Activated CD8-positive, alpha-beta memory T cell treated with anti-CD3 and anti-CD28 coated beads, Interleukin-2, amount 50 U/mL, for 1 hour (primary cell): Measurements from ENCODE around the gene SYN1.
"Not testable (repeated sequence)": the region's sequence is repeated elsewhere in the genome, so short reads cannot be mapped to it uniquely, and the experiment has no call there.

Experiments used
- DNase-seq: peaks from one replicate; pipeline ENCODE4 v3.0.0-alpha.2; 2020; ENCODE audit errors: extremely low read depth

Gene SYN1

DNA sequence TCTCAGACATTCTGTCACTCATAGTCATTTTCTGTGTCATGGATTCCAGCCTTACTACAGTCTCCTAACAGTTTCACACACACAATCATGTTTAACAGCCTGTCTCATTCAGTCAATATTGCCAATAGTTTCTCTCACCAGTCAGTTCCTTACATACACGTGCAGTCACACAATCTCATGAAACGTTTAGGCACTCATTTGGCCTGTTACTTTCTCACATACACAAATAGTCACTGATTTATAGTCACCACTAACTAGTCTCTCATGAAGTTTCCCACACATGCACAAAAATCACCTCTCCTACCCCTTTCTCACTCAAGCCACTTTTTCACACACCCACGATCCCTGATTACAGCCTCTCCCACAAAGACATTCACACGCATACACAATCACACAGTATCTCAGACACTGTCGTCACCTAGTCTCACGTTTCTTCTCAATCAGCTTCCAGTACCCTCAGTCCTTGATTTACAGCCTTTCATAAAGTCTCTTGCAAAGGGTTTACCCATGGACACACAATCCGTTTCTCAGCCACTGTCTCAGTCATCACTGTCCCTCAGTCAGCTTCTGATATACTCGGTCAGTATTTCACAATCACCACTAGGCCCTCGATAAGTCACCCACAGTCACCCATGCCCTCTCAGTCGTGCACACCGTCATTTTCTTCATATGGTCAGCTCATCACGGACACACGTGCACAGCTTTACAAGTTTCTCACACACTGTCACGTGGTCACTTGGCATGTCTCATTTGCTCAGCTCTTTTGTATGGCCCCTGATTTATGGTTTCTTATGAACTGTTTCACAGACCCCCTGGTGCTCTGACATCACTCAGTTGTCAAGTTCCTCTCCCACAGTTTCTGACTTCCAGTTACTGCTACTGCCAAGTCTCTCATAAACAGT is 14.3 kb upstream of the SYN1 start:
- DNase-seq: no peak

DNA sequence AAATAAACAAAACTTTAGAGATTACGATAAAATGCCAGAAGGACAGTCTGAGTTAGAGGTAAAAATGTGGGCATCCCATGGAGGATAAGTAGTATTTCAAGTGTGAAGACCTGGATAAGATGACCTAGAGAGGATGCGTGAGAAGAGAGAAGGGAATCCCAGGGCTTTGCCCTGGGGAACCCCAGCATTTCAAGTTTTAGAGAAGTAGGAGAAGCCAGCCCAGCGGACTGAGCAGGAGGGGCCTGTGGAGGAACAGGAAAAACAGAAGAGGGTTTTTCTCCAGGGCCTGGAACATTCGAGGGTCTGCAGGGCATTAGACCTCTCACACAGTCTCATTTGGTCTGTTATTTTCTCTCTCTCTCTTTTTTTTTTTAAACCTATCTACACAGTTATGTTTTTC is 13.0 kb upstream of the SYN1 start:
- no peak for DNase-seq

DNA sequence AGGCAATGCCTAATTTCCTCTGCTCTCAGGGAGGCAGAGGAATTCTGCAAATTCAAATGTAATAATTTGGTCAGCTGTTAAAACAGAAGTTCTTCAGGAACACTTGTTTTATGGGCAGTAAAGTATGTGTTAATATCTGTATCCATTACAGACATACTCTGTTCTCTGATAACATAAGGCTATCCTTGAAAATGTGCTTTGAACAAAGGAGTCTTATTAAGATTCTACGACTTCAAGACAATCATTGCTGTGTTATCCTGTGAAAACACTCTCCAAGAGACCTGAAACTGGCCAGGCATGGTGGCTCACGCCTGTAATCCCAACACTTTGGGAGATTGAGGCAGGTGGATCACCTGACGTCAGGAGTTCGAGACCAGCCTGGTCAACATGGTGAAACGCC is 12.0 kb upstream of the SYN1 start:
- no peak for DNase-seq

DNA sequence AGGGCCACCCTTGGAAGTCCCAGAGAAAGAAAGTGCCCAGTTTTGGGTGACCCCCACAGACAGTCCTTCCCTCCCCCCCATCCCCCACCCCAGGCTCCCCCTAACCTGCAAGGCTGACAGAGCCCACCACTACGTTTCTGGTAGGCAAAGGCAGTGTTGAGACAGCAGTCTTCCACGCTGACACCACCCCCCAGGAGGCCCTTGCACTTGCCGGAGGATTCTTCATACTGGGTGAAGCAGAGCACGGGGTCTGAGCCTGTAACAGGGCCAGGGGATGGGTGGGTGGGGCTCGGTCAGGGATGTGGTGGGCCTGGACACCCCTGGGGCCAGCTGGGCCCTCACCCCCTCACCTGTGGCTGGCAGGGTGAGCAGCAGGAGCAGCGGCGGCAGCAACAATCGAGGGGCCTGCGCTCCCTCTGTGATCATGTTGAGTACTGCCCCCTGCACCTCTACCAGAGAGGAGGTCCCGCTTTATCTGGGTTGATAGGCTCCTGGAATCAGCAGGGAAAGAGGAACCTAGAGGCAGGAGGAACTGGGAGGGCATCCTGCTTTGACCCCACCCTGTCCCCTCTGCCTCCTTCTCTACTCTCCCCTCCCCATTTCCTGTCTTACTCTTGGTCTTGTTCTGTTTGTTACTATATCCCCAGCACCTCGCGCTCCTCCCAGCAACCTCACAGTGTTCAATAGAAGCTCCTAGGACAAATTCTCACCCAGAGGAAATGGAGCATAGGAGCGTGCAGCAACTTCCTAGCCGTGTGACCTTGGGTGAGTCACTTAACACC is 10.0 kb upstream of the SYN1 start, which contains the start of gene CFP:
TSS of gene CFP (minus strand) at position 512 of the 782 bp plus-strand sequence. CDS start at position 426, 86 bp downstream.
- no peak for DNase-seq

DNA sequence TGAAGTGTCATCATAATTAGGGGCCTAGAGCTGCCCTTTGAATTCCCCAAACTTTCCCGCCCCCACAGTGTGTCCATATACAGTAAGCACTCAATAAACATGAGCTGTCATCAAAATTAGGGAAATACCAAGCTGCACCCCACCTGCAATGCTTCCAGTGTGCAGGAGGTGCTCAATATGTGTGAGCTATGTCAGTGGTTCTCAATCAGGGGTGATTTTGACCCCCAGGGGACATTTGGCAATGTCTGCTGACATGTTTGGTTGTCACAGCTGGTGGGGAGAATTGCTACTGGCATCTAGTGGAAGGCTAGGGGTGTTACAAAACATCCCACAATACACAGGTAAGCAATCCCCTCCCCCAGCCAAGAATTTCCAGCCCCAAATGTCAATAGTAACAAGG is 9.3 kb upstream of the SYN1 start:
- DNase-seq: no peak

DNA sequence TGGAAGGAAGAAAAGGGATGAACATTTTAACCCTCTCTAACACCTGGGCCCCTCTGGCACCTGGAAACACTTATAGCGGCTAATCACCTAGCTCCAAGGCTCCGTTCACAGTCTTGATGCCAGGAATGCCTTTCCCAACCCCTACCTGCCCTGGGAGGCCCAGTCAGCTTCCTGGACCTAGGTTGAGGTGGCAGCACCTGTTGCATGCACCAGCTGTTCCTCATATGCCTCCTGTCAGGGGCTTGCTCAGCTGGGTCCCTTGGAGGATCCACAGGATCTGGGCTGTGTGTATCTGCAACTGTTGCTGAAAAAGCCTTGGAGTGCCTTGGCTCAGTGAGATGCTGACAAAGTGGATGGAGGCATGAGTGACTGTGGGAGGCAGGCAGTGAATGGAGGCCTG is 5.7 kb upstream of the SYN1 start:
- no peak for DNase-seq

DNA sequence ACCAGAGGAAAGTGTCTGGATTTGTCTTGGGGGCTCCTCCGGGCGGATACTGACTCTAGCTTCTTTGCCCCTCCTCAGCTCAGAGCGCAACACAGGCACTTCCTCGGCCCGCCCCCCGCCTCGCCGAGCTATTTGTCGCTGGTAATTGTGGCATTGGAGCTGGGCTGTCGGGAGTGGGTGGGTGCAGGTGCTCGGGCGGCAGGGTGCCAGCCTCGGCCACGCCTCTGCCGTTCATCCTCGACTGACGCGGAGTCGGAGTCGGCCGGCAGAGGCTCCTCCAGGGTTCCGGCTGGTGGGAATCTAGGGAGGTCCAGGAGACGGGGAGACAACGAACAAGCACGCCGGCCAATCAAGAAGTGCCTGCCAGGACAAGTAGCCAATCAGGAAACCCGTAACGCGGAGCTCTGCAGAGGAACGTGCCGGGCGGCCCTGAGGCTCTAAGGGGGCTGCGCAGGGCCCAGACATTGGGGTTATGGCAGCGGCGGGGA is 3.9 kb upstream of the SYN1 start:
- peak; percentile 23 for DNase-seq

DNA sequence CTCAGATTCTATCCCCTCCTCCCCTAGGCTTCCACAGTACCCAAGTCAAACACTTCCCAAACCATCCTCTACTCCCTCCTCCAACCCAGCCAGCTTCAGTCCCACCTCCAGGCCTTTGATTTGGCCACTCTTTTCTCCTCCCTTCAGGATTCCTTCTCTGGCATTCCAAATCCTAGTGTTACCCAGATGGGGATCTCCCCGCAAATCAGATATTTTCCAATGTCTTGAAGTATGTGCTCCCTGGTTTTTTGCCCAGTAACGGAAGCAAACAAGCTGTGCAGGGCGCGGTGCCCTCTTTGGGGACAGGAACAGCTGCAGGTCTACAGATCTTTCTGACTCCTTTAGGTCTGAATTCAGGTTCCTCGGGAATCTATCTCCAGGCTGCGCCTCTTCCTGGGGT is 2.2 kb upstream of the SYN1 start:
- DNase-seq: no peak

DNA sequence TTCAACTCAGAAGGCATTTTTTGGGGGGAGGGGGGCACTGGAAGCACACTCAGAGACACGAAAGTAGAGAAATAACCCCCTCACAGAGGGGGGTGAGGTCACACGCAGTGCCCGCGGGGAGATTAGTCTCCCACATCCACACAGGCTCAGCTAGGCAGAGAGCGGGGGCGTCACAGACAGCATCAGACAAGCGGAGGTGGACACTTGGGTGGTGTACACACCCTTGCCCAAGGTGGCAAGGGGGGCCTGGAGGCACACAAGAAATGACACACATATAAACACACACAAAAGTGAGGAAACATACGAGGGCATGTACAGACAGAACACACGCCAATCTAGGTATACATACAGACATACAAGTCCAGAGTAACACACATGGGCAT is 637 bp upstream of the SYN1 start:
- no peak for DNase-seq

DNA sequence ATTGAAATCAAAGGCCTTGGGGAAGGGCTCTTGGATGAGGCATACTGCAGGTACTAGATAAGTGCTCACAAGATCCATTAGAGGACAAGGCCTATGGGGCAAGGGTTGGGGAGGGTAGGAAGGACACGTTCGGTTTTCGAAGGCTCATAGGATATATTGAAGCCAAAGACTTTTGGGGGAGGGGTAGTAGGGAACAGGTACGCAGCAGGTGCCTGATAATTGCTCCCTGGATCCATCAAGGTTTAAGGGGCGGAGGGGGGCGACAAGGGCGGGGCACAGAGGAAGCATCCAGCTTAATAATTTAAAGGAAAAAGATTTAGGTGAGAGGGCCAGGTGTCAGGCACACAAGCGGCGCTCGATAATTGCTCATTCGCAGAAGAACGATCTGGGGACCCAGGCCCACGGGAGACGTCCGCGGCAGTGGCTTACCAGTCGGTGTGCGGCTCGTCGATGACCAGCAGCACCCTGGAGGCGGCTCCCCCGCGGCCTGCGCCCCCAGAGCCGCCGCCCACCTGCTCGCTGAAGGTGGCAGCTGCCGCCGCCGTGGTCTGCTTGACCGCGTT is 653 bp downstream of the SYN1 start:
- no peak for DNase-seq

DNA sequence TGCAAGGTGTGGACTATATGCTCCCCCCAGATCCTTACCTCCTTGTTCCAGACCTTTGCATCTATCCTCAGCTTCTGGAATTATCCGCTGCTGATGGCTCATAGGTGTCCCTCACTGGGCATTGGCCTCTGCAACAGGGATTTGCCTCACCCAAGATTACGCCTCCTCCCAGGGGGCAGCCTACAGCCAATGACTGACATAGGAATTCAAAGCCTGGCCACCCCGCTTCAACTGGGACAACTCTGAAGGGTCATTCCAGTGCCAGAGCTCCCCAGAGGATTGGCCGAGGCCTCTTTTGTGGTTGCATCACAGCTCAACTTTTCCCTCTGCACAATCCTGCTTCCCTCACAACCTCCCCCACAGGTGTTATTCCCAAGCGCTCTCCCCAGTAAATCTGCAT is 5.0 kb downstream of the SYN1 start:
- no peak for DNase-seq

DNA sequence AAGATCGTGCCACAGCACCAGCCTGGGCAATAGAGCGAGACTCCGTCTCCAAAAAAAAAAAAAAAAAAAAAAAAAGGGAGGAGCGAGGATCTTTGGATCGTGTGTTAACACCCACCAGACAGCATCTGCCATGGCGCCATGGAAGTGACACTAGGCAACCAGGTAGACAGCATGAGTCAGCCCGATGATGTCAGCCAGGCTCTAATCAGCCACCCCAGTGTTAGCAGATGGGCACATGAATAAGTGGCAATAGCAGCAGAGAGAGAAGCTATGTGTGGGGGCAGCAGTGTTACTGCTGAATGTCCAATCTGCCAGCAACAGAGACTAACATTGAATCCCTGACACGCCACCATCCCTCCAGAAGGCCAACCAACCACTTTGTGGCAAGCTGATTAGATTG is 6.6 kb downstream of the SYN1 start:
- DNase-seq: no peak

DNA sequence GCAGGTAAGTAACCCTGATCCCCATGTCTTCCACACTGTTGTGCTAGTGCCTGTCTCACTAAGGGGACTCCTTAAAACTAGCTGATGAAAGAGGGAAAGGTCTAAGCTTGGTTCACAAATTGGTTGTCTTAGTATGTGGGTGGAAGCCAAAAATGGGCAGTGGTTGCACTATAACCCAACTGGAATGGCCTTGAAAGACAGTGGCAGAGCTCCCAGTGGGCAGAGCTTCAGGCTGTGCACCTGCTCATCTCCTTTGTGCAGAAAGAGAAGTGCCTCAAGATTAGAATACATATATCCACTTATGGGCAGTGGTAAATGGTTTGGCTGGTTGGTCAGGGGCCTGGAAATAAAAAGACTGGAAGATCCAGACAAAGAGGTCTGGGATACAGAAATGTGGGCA is 7.2 kb downstream of the SYN1 start:
- DNase-seq: no peak

DNA sequence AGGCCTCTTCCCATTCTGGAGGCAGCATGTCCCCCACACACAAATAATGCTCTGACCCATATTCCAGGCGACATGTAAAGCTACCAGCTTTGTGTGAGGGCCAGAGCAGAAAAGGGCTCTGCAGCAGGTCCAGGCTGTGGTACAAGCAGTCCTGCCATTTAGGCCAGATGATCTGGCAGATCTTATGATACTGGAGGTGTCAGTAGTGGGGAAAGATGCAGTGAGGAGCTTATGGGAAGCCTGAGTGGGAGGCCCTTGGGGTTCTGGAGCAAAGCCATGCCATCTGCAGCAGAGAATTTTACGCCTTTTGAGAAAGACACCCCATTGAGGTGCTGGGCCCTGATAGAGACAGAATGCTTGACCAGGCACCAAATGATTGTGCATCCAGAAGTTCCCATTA is 7.7 kb downstream of the SYN1 start:
- no peak for DNase-seq

DNA sequence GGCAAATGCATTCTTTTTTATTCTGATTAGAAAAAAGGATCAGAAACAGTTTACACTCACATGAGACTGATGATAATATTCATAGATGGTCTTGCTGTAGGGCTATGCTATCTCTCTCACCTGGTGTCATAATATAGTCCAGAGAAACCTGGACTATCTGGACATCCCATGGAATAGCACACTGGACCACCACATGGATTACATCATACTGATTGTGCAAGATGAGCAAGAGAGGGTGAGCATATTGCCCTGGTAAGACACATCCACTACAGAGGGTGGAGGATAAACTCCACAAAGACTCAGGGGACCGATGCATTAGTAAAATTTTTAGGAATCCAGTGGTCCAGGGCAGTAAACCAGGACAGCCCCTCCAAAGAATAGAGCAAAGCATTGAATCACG is 8.2 kb downstream of the SYN1 start:
- DNase-seq: no peak

DNA sequence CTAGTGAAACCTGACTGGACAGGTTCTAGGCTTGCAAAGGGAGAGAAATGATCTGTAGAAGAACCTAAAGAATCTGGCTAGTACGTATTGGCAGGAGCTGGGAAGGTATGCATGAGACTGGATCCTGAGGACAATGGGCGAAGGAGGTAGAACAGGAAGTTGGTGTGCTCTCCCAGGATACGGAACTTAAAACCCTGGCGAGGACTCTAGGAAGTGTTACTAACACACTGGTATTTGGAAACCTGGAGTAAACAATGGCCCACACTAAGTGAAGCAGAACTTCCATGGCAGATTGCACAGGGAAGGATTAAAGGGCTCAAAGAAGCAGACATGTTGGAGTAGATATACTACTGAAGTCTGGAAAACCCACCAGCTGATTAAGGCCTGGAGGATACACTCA is 9.1 kb downstream of the SYN1 start:
- no peak for DNase-seq

DNA sequence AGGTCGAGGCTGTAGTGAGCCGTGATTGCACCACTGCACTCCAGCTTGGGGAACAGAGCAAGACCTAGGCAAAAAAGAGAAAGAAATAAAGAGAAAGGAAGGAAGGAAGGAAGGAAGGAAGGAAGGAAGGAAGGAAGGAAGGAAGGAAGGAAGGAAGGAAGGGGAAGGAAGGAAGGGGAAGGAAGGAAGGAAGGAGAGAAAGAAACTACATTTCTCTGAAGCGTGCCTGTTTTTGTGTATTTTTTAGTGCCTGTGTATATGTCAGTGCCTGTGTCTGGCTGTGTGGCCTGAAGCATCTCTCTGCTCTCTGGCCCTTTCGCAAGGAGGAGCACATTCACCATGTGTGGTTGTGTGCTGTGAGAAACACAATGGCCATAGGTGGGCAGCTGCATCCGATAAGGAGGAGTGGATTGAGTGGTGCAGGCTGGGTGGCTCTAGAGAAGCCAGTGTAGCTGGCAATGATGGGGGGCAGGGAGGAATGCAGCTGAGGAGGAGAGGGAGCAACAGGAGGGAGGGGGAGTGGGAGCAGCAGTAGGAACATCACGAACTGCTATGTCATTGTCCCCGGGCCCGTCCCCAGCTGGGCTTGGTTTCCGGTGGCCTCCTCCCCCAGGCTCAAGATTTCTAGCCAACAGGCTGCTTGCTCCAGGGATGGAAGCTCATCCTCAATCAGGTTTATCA is 11.4 kb downstream of the SYN1 start:
- DNase-seq: no peak

DNA sequence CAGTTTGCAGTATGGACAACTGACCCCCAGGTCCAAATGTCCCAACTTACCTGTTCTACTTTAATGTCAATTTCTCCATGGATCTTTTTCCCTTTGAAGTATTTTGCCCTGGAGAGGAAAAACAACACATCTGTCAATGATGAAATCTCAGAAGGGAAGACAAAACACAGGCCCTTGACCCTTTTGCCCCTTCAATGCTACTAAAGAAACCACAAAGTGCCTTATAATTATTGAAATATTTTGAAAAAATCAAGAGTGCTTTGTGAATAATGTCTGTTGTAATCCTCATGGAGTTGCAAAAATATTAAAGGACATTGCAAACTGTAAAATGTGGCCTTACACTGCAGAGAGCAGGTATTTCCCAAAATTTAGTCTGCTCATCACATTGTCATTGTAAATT is 12.6 kb downstream of the SYN1 start:
- DNase-seq: no peak

DNA sequence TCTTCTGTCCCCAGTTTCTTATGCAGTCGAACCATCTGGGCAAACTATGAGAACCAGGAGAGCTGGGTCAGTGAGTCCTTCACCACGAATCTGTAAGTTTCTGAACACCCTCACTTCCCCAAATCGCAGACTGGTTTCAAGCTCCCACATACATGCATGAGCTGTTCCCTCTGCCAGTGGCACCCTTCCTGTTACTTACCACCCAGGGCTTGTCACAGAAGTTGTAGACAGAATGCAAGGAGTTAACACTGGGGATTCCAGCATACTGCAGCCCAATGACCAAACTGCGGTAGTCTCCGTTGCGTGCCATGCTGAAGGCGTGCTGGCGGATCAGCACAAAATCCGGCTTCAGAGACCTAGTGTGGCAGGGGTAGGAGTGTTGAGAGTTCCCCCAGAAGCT is 14.6 kb downstream of the SYN1 start:
- DNase-seq: no peak

DNA sequence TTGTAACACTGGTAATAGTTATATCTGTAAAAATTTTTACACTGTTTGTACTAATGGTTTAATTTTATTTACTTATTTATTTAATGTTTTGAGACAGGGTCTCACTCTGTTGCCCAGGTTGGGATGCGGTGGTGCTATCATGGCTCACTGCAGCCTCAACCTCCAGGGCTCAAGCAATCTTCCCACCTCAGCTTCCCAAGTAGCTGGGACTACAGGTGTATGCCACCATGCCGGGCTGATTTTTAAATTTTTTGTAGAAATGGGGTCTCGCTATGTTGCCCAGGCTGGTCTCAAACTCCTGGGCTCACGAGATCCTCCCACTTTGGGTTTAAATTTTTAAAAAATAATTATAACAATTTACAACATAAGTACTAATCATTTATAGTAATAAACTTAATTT is 16.5 kb downstream of the SYN1 start:
- DNase-seq: not testable (repeated sequence)

DNA sequence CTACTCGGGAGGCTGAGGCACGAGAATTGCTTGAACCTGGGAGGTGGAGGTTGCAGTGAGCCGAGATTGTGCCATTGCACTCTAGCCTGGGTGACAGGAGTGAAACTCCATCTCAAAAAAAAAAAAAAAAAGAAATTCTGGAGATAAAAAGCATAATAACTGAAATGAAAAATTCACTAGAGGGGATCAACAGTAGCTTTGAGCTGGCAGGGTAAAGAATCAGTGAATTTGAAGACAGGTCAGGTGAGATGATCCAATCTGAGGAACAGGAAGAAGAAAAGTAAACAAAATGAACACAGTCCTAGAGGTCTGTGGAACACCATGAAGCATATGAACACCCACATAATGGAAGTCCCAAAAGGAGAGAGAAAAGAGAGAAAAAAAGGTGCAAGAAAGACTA is 22.4 kb downstream of the SYN1 start:
- no peak for DNase-seq

DNA sequence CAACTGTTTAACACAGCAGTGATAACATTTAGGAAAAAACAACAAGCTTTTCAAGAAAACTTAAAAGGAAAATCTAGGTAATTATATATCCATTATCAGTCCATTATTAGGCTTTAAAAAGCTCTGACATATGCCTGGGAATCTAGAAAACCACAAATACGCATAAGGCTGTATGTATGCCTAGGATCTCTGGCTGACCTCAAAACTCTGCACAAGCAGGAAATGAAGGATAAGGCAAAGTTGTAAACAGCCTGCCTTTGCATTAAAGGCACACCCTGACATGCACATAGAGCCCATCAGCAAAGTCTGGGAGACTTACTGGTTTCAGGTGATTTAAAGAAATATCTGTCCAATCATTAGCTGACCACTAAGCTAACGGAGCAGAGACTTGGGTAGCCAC is 23.4 kb downstream of the SYN1 start:
- no peak for DNase-seq
